ENCODE measurements around the gene C19orf25. TPM values are rescaled to one million over a fixed set of nuclear protein-coding genes. Genes with fewer than 3 reads are reported as not detected.

C19orf25 gene
- total and polyA plus RNA-seq, 10 of the 15 experiments (the other 5 are each of a cell fraction or from before 2014, with no cell fraction given): 1.2 to 67.0 (median 25.6) TPM

GRCh38 chr19:1514986-1515721 lies 36.1 kb upstream of the C19orf25 start:
- in situ Hi-C loops (cut with MboI): no loop called here
- H3K27ac ChIP-seq (ENCODE audit: control insufficient read depth, insufficient read depth): no peak overlapping the region
- H3K4me2 ChIP-seq (ENCODE audit: control insufficient read depth, insufficient read depth): no peak overlapping the region
- RAD21 ChIA-PET (ENCODE audit: unreplicated experiment): no interaction called here
- 70% methylated on average over 13 of the region's 14 CpGs for WGBS (ENCODE audit: insufficient coverage, insufficient replicate concordance, low lambda C conversion rate, missing lambda C conversion rate)
- H3K9ac ChIP-seq (ENCODE audit: control insufficient read depth, insufficient read depth, low read length): no peak overlapping the region
- H3K79me2 ChIP-seq (ENCODE audit: control insufficient read depth, insufficient read depth, low read length): no peaks in the 10 kb centered on the region
- no TSS peak for BruUV-seq (replicated peaks)
- POLR2A ChIA-PET: no interaction called here
- ATAC-seq (no peak), FAIRE-seq (no peak), DNase-seq (ENCODE audit: low read depth, low spot score) (no peak)
- no peaks in the 10 kb centered on the region for H3K27me3 ChIP-seq (replicated peaks in 1 of 2; ENCODE audit: control insufficient read depth in 2 of 2, insufficient read depth in 2 of 2, low read length in 1 of 2)
- H4K20me1 ChIP-seq (ENCODE audit: control insufficient read depth, insufficient read depth): no peaks in the 10 kb centered on the region
- H3K36me3 ChIP-seq (ENCODE audit: control insufficient read depth in 2 of 2, insufficient read depth in 2 of 2, low read length in 1 of 2): no peaks in the 10 kb centered on the region
- no peak overlapping the region for H2AFZ ChIP-seq (ENCODE audit: control insufficient read depth, low read depth, low read length)
- CTCF ChIA-PET: interaction anchor here (0.9 kb wide), 1 partner anchor 13 kb away, joined by 4 read pairs; no protein-coding TSS in a partner anchor
- H3K4me3 ChIP-seq: no peak overlapping the region
- no peaks in the 10 kb centered on the region for H3K9me3 ChIP-seq (replicated peaks; ENCODE audit: control insufficient read depth, insufficient read depth, low read length)
- H3K4me1 ChIP-seq (ENCODE audit: control insufficient read depth, insufficient read depth, low read length): no peaks in the 10 kb centered on the region
- intact Hi-C loops (cut with micrococcal nuclease; ENCODE audit: unreplicated experiment): no loop called here
- no peak for TF ChIP-seq IRF3 (IDR thresholded peaks at IDR 0.05)
- TF ChIP-seq NRF1 (conservative IDR thresholded peaks at IDR 0.05; ENCODE audit: low read depth, low read length): no peak
- no peak for TF ChIP-seq CREM (IDR thresholded peaks at IDR 0.05; ENCODE audit: low read depth)
- TF ChIP-seq PAX5 (IDR thresholded peaks at IDR 0.05; ENCODE audit: borderline replicate concordance, low read depth, low read length): no peak
- TF ChIP-seq, protein P1, sequence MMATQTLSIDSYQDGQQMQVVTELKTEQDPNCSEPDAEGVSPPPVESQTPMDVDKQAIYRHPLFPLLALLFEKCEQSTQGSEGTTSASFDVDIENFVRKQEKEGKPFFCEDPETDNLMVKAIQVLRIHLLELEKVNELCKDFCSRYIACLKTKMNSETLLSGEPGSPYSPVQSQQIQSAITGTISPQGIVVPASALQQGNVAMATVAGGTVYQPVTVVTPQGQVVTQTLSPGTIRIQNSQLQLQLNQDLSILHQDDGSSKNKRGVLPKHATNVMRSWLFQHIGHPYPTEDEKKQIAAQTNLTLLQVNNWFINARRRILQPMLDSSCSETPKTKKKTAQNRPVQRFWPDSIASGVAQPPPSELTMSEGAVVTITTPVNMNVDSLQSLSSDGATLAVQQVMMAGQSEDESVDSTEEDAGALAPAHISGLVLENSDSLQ (IDR thresholded peaks at IDR 0.05): no peak
- TF ChIP-seq, protein P2, sequence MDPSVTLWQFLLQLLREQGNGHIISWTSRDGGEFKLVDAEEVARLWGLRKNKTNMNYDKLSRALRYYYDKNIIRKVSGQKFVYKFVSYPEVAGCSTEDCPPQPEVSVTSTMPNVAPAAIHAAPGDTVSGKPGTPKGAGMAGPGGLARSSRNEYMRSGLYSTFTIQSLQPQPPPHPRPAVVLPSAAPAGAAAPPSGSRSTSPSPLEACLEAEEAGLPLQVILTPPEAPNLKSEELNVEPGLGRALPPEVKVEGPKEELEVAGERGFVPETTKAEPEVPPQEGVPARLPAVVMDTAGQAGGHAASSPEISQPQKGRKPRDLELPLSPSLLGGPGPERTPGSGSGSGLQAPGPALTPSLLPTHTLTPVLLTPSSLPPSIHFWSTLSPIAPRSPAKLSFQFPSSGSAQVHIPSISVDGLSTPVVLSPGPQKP (IDR thresholded peaks at IDR 0.05; ENCODE audit: low read depth, low read length): no peak
- TF ChIP-seq RB1 (IDR thresholded peaks at IDR 0.05; ENCODE audit: borderline replicate concordance): no peak
- TF ChIP-seq SRF (IDR thresholded peaks at IDR 0.05; ENCODE audit: low read depth in 2 of 2, low read length in 2 of 2): no peak
- no peak for TF ChIP-seq ZBED1 (IDR thresholded peaks at IDR 0.05; ENCODE audit: borderline replicate concordance)
- TF ChIP-seq BACH1 (IDR thresholded peaks at IDR 0.05; ENCODE audit: borderline replicate concordance): no peak
- TF ChIP-seq, protein P3, sequence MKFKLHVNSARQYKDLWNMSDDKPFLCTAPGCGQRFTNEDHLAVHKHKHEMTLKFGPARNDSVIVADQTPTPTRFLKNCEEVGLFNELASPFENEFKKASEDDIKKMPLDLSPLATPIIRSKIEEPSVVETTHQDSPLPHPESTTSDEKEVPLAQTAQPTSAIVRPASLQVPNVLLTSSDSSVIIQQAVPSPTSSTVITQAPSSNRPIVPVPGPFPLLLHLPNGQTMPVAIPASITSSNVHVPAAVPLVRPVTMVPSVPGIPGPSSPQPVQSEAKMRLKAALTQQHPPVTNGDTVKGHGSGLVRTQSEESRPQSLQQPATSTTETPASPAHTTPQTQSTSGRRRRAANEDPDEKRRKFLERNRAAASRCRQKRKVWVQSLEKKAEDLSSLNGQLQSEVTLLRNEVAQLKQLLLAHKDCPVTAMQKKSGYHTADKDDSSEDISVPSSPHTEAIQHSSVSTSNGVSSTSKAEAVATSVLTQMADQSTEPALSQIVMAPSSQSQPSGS (IDR thresholded peaks at IDR 0.05; ENCODE audit: low read length): no peak
- no peak for TF ChIP-seq RELB (IDR thresholded peaks at IDR 0.05; ENCODE audit: low read depth)
- no peak for TF ChIP-seq TARDBP (IDR thresholded peaks at IDR 0.05; ENCODE audit: borderline replicate concordance)
- TF ChIP-seq HDGF (IDR thresholded peaks at IDR 0.05): no peak
- TF ChIP-seq POLR2A (IDR thresholded peaks at IDR 0.05; ENCODE audit: low read depth, low read length): no peak
- TF ChIP-seq EED (IDR thresholded peaks at IDR 0.05; ENCODE audit: low read depth): no peak
- SMC1A ChIA-PET (ENCODE audit: uncharacterized antibody, unreplicated experiment): no interaction called here

Data from GM12878 (cell line).